OCI-LY7 (cell line): ENCODE data around the gene TTC7B. TPM values are rescaled to one million over a fixed set of nuclear protein-coding genes. Genes with fewer than 3 reads are reported as not detected.

Experiments
- BruUV-seq: library from RNA; stranded (reverse); fragments of 400-500 nt; replicated peaks from 2 replicates; lab custom pipeline; 2021; lab: Mats Ljungman, UMichigan
- CTCF ChIA-PET: fragments of 300-600 bp; sonication (Branson Sonifier 250); formaldehyde crosslinking; loops from one replicate; lab custom pipeline; 2022; ENCODE audit warnings: antibody characterized with exemption; ENCODE audit not compliant: unreplicated experiment; lab: Charles Lee
- POLR2A ChIA-PET: fragments of 300-600 bp; sonication (Branson Sonifier 250); formaldehyde crosslinking; loops from one replicate; lab custom pipeline; 2022; ENCODE audit warnings: antibody characterized with exemption; lab: Charles Lee
- DNase-seq: peaks from one replicate; pipeline ENCODE4 v3.0.0-alpha.2; 2015; ENCODE audit warnings: low spot score
- H2AFZ ChIP-seq: fragments of 200-600 bp; sonication (generic), shearing (Covaris generic); 2 replicates; pipeline ENCODE4 v1.6.1; 2014; ENCODE audit warnings: mild to moderate bottlenecking, antibody characterized with exemption, low read length, moderate library complexity
- H3K27ac ChIP-seq: fragments of 200-600 bp; sonication (generic); 2 replicates; pipeline ENCODE4 v1.5.1; 2014; ENCODE audit warnings: mixed run types, low read depth, mild to moderate bottlenecking, moderate library complexity, low read length, inconsistent platforms; ENCODE audit not compliant: poor library complexity, severe bottlenecking
- H3K36me3 ChIP-seq: fragments of 200-600 bp; sonication (generic); 2 replicates; pipeline ENCODE4 v1.6.1; 2014; ENCODE audit warnings: mild to moderate bottlenecking, antibody characterized with exemption, low read length, moderate library complexity, mixed read lengths; ENCODE audit not compliant: insufficient read depth
- H3K4me1 ChIP-seq: fragments of 200-600 bp; sonication (generic); 2 replicates; pipeline ENCODE4 v1.5.1; 2014; ENCODE audit warnings: mild to moderate bottlenecking, low read length; ENCODE audit not compliant: insufficient read depth, poor library complexity, severe bottlenecking
- H3K4me2 ChIP-seq: fragments of 200-600 bp; sonication (generic); 2 replicates; pipeline ENCODE4 v1.6.1; 2014; ENCODE audit warnings: mild to moderate bottlenecking, low read length
- H3K4me3 ChIP-seq: fragments of 200-600 bp; sonication (generic); 2 replicates; pipeline ENCODE4 v1.5.1; 2014; ENCODE audit warnings: mild to moderate bottlenecking, low read depth, low read length; ENCODE audit not compliant: poor library complexity, severe bottlenecking
- H3K79me2 ChIP-seq: fragments of 200-600 bp; sonication (generic); 2 replicates; pipeline ENCODE4 v1.6.1; 2016; ENCODE audit warnings: low read depth, mild to moderate bottlenecking, low read length, moderate library complexity, mixed read lengths; ENCODE audit not compliant: insufficient read depth
- H3K9me2 ChIP-seq: fragments of 200-600 bp; sonication (generic); 2 replicates; pipeline ENCODE4 v1.6.1; 2016; ENCODE audit warnings: mild to moderate bottlenecking, low read length, mixed read lengths; ENCODE audit not compliant: insufficient read depth
- H3K9me3 ChIP-seq: fragments of 200-600 bp; sonication (generic); 2 replicates; pipeline ENCODE4 v1.6.1; 2014; ENCODE audit warnings: mild to moderate bottlenecking, mixed run types, low read length, mixed read lengths
- H4K20me1 ChIP-seq: fragments of 200-600 bp; sonication (generic); 2 replicates; pipeline ENCODE4 v1.6.1; 2014; ENCODE audit warnings: mild to moderate bottlenecking, antibody characterized with exemption, low read length, moderate library complexity, mixed read lengths; ENCODE audit not compliant: insufficient read depth
- CTCF ChIP-seq: fragments of 200-600 bp; sonication (generic); conservative IDR thresholded peaks from 2 replicates; pipeline ENCODE4 v1.5.1; 2014; ENCODE audit warnings: mild to moderate bottlenecking, antibody characterized with exemption, low read length, moderate library complexity, mixed read lengths
- EZH2phosphoT487 ChIP-seq: fragments of 200-600 bp; sonication (generic); IDR thresholded peaks from 2 replicates; pipeline ENCODE4 v1.6.1; 2018; ENCODE audit warnings: low read depth, borderline replicate concordance, mild to moderate bottlenecking, mixed run types, antibody characterized with exemption, low read length, moderate library complexity, mixed read lengths
- intact Hi-C: fragments of 100-400 bp; cut with micrococcal nuclease; formaldehyde crosslinking; loops from one replicate; pipeline ENCODE4 v1.10.0; 2022; ENCODE audit not compliant: unreplicated experiment
- total RNA-seq, 2 experiments: library from RNA; depleted of rRNA in 1 of 2; stranded (reverse); fragments of >200 nt in 1 of 2; shearing (Covaris generic) in 1 of 2; gene quantifications; 2 replicates each; pipeline ENCODE4 v1.2.3, GENCODE V29; 2014 to 2022

Gene TTC7B
- total RNA-seq, 2 experiments from 2014 or later = 0.19 to 0.51 TPM

GRCh38 chr14:90553298-90553920, 262.8 kb downstream of the TTC7B start:
- Histone ChIP-seq H3K4me3 (no peak overlapping the region), H3K4me1 (no peaks in the 10 kb centered on the region), H4K20me1 (no peaks in the 10 kb centered on the region), H2AFZ (no peak overlapping the region), H3K9me3 (no peaks in the 10 kb centered on the region), H3K27ac (no peak overlapping the region), H3K36me3 (no peaks in the 10 kb centered on the region), H3K79me2 (no peaks in the 10 kb centered on the region), H3K4me2 (no peak overlapping the region), H3K9me2 (no peaks in the 10 kb centered on the region)
- no TSS peak for BruUV-seq
- TF ChIP-seq CTCF (no peak), EZH2phosphoT487 (no peak)
- intact Hi-C loops = loop anchor here (1.0 kb wide), 1 partner anchor 17 kb away; no protein-coding TSS in a partner anchor
- DNase-seq = no peak
- POLR2A ChIA-PET = no interaction called here
- CTCF ChIA-PET = no interaction called here

GRCh38 chr14:90552465-90553297, 263.5 kb downstream of the TTC7B start:
- Histone ChIP-seq H3K4me1 (no peaks in the 10 kb centered on the region), H3K4me2 (no peak overlapping the region), H3K4me3 (no peak overlapping the region), H3K36me3 (no peaks in the 10 kb centered on the region), H3K9me2 (no peaks in the 10 kb centered on the region), H4K20me1 (no peaks in the 10 kb centered on the region), H2AFZ (no peak overlapping the region), H3K27ac (no peak overlapping the region), H3K79me2 (no peaks in the 10 kb centered on the region), H3K9me3 (no peaks in the 10 kb centered on the region)
- ChIA-PET POLR2A (interaction anchor here (0.6 kb wide), 1 partner anchor 103 kb away, joined by 3 read pairs; no protein-coding TSS in a partner anchor), CTCF (no interaction called here)
- TF ChIP-seq EZH2phosphoT487 (no peak), CTCF (no peak)
- no peak for DNase-seq
- intact Hi-C loops = loop anchor here (1.0 kb wide), 1 partner anchor 18 kb away; no protein-coding TSS in a partner anchor
- BruUV-seq = no TSS peak
